H1 (cell line): ENCODE measurements around the gene COL27A1. TPM values are rescaled to one million over a fixed set of nuclear protein-coding genes. Genes with fewer than 3 reads are reported as not detected.

Experiments used
- CTCF ChIA-PET: fragments of 300-600 bp; sonication (Branson Sonifier 250); formaldehyde crosslinking; loops from one replicate; lab custom pipeline; 2021; ENCODE audit not compliant: partially characterized antibody; lab: Charles Lee
- POLR2A ChIA-PET: fragments of 300-600 bp; sonication (Branson Sonifier 250); formaldehyde crosslinking; loops from one replicate; lab custom pipeline; 2021; ENCODE audit warnings: inconsistent platforms; ENCODE audit not compliant: partially characterized antibody; lab: Charles Lee
- DNase-seq, 2 experiments: peaks; one replicate each; pipeline versions ENCODE4 v3.0.0 to v3.0.0-alpha.2; 2010 to 2022; ENCODE audit warnings: low spot score in 2 of 2, low read depth in 1 of 2, mixed read lengths in 1 of 2
- FAIRE-seq: peaks from 2 replicates; lab custom pipeline; 2011; peaks lifted over from hg19 to GRCh38; lab: Jason Lieb, UNC
- H2AFZ ChIP-seq: 2 replicates; pipeline ENCODE4 v1.8.1; 2012; ENCODE audit warnings: low read length, inconsistent platforms
- H2AK5ac ChIP-seq: 2 replicates; pipeline ENCODE4 v1.6.1; 2013; ENCODE audit warnings: low read depth, low read length
- H2BK120ac ChIP-seq: replicated peaks from 2 replicates; pipeline ENCODE3; 2013; ENCODE audit warnings: low read depth, low read length, inconsistent platforms
- H2BK12ac ChIP-seq: 2 replicates; pipeline ENCODE4 v1.6.1; 2013; ENCODE audit warnings: low read depth, low read length
- H2BK15ac ChIP-seq: 2 replicates; pipeline ENCODE4 v1.6.1; 2013; ENCODE audit warnings: low read length
- H2BK20ac ChIP-seq: 2 replicates; pipeline ENCODE4 v1.6.1; 2013; ENCODE audit warnings: low read length
- H2BK5ac ChIP-seq: 2 replicates; pipeline ENCODE4 v1.6.1; 2013; ENCODE audit warnings: low read depth, low read length
- H3K14ac ChIP-seq: 2 replicates; pipeline ENCODE4 v1.6.1; 2013; ENCODE audit warnings: inconsistent platforms; ENCODE audit not compliant: insufficient read length
- H3K18ac ChIP-seq: 2 replicates; pipeline ENCODE4 v1.6.1; 2013; ENCODE audit warnings: low read length; ENCODE audit errors: extremely low read depth
- H3K23ac ChIP-seq: 2 replicates; pipeline ENCODE4 v1.6.1; 2013; ENCODE audit warnings: inconsistent platforms; ENCODE audit not compliant: insufficient read length
- H3K23me2 ChIP-seq: 2 replicates; pipeline ENCODE4 v1.6.1; 2013; ENCODE audit warnings: low read depth, low read length
- H3K27ac ChIP-seq: 2 replicates; pipeline ENCODE4 v1.6.1; 2011; ENCODE audit warnings: low read depth, low read length, inconsistent platforms
- H3K27me3 ChIP-seq, 4 experiments: replicated peaks in 1 of 4; 1 replicate in 1 of 4; 2 replicates in 3 of 4; pipeline versions ENCODE4 v1.6.1 to v1.8.1; 2011 to 2013; ENCODE audit warnings: low read length in 3 of 4, mild to moderate bottlenecking in 3 of 4, inconsistent platforms in 2 of 4, mixed read lengths in 2 of 4, moderate library complexity in 1 of 4; ENCODE audit not compliant: control insufficient read depth in 3 of 4, insufficient read depth in 3 of 4; ENCODE audit errors: extremely low read depth in 1 of 4
- H3K36me3 ChIP-seq, 4 experiments: 2 replicates each; pipeline versions ENCODE4 v1.6.1 to v1.8.1; 2011 to 2013; ENCODE audit warnings: mild to moderate bottlenecking in 4 of 4, low read length in 3 of 4, moderate library complexity in 2 of 4, control low read depth in 1 of 4, inconsistent platforms in 1 of 4; ENCODE audit not compliant: insufficient read depth in 4 of 4, control insufficient read depth in 2 of 4
- H3K4ac ChIP-seq: replicated peaks from 2 replicates; pipeline ENCODE3; 2013; ENCODE audit warnings: low read length, low read depth, mixed read lengths, inconsistent platforms; ENCODE audit not compliant: insufficient read length
- H3K4me1 ChIP-seq, 4 experiments: replicated peaks in 1 of 4; 1 replicate in 1 of 4; 2 replicates in 3 of 4; pipeline versions ENCODE4 v1.6.1 to v1.8.1; 2011 to 2013; ENCODE audit warnings: low read length in 3 of 4, inconsistent platforms in 2 of 4, mixed read lengths in 1 of 4; ENCODE audit not compliant: insufficient read depth in 4 of 4, control insufficient read depth in 3 of 4
- H3K4me2 ChIP-seq, 2 experiments: 2 replicates each; pipeline versions ENCODE4 v1.6.1 to v1.8.1; 2011 to 2013; ENCODE audit warnings: low read depth in 2 of 2, low read length in 2 of 2, control low read depth in 1 of 2, inconsistent platforms in 1 of 2, mild to moderate bottlenecking in 1 of 2; ENCODE audit not compliant: insufficient read depth in 1 of 2
- H3K4me3 ChIP-seq, 4 experiments: fragments of 200-600, 300-600 bp in 1 of 4; sonication (generic), shearing (Covaris generic), sonication (Bioruptor Twin) in 1 of 4; 2 replicates each; pipeline versions ENCODE4 v1.5.1 to v1.8.1; 2011 to 2016; ENCODE audit warnings: low read length in 4 of 4, low read depth in 3 of 4, control low read depth in 2 of 4, inconsistent platforms in 2 of 4, mild to moderate bottlenecking in 2 of 4, mixed read lengths in 1 of 4, moderate library complexity in 1 of 4; ENCODE audit not compliant: insufficient read depth in 2 of 4; ENCODE audit errors: extremely low read depth in 1 of 4
- H3K56ac ChIP-seq: replicated peaks from 2 replicates; pipeline ENCODE3; 2013; ENCODE audit warnings: low read depth, mild to moderate bottlenecking, mixed read lengths, low read length, inconsistent platforms; ENCODE audit not compliant: insufficient read length
- H3K79me1 ChIP-seq: 2 replicates; pipeline ENCODE4 v1.6.1; 2013; ENCODE audit warnings: low read depth, low read length, control low read depth
- H3K79me2 ChIP-seq, 2 experiments: 2 replicates each; pipeline versions ENCODE4 v1.6.1 to v1.8.1; 2012 to 2013; ENCODE audit warnings: low read length in 2 of 2, mild to moderate bottlenecking in 2 of 2, inconsistent platforms in 1 of 2; ENCODE audit not compliant: insufficient read depth in 2 of 2, control insufficient read depth in 1 of 2
- H3K9ac ChIP-seq, 4 experiments: replicated peaks in 1 of 4; 1 replicate in 1 of 4; 2 replicates in 3 of 4; pipeline versions ENCODE4 v1.6.1 to v1.8.1; 2011 to 2013; ENCODE audit warnings: low read depth in 3 of 4, low read length in 3 of 4, control low read depth in 2 of 4, mild to moderate bottlenecking in 2 of 4, moderate library complexity in 2 of 4, inconsistent platforms in 1 of 4; ENCODE audit errors: extremely low read depth in 1 of 4
- H3K9me3 ChIP-seq, 2 experiments: 2 replicates each; pipeline versions ENCODE4 v1.6.1 to v1.8.1; 2012 to 2013; ENCODE audit warnings: mild to moderate bottlenecking in 2 of 2, moderate library complexity in 2 of 2, control low read depth in 1 of 2, inconsistent platforms in 1 of 2, low read depth in 1 of 2, low read length in 1 of 2, mixed read lengths in 1 of 2; ENCODE audit not compliant: insufficient read depth in 2 of 2
- H4K20me1 ChIP-seq, 2 experiments: replicated peaks in 1 of 2; 2 replicates each; pipeline versions ENCODE3 to v1.8.1; 2011 to 2013; ENCODE audit warnings: inconsistent platforms in 2 of 2, low read length in 2 of 2, mild to moderate bottlenecking in 1 of 2; ENCODE audit not compliant: insufficient read depth in 2 of 2, control insufficient read depth in 1 of 2
- H4K5ac ChIP-seq: 2 replicates; pipeline ENCODE4 v1.6.1; 2013; ENCODE audit warnings: low read length, low read depth, mixed read lengths, inconsistent platforms; ENCODE audit not compliant: insufficient read length
- H4K8ac ChIP-seq: 2 replicates; pipeline ENCODE4 v1.8.0; 2013; ENCODE audit warnings: mild to moderate bottlenecking, moderate library complexity, low read length, inconsistent platforms; ENCODE audit not compliant: insufficient read depth; ENCODE audit errors: extremely low read depth
- H4K91ac ChIP-seq: replicated peaks from 2 replicates; pipeline ENCODE3; 2013; ENCODE audit warnings: low read length, mixed read lengths, inconsistent platforms; ENCODE audit not compliant: insufficient read length
- HDAC2 ChIP-seq, 2 experiments: fragments of 300-600 bp in 1 of 2; sonication (generic) in 1 of 2; IDR thresholded peaks; 2 replicates each; pipeline ENCODE4 v1.6.1; 2011 to 2012; ENCODE audit warnings: low read depth in 2 of 2, low read length in 2 of 2, mild to moderate bottlenecking in 2 of 2, moderate library complexity in 2 of 2, borderline replicate concordance in 1 of 2, inconsistent platforms in 1 of 2
- RAD21 ChIP-seq, 2 experiments: IDR thresholded peaks in 1 of 2; conservative IDR thresholded peaks in 1 of 2; 2 replicates each; pipeline ENCODE4 v1.6.1; 2011; ENCODE audit warnings: low read depth in 2 of 2, low read length in 2 of 2, improper control_type of control experiment in 1 of 2, inconsistent platforms in 1 of 2, mild to moderate bottlenecking in 1 of 2, moderate library complexity in 1 of 2
- SIN3A ChIP-seq, 2 experiments: IDR thresholded peaks in 1 of 2; conservative IDR thresholded peaks in 1 of 2; 2 replicates each; pipeline ENCODE4 v1.6.1; 2011 to 2012; ENCODE audit warnings: low read length in 2 of 2, improper control_type of control experiment in 1 of 2, low read depth in 1 of 2, mild to moderate bottlenecking in 1 of 2
- SP4 ChIP-seq: IDR thresholded peaks from 2 replicates; pipeline ENCODE4 v1.6.1; 2012; ENCODE audit warnings: low read length, inconsistent platforms
- SRF ChIP-seq: IDR thresholded peaks from 2 replicates; pipeline ENCODE4 v1.6.1; 2011; ENCODE audit warnings: mild to moderate bottlenecking, low read depth, low read length, moderate library complexity
- SUZ12 ChIP-seq: fragments of 200-600 bp; sonication (generic); IDR thresholded peaks from 2 replicates; pipeline ENCODE4 v1.6.1; 2012; ENCODE audit warnings: mild to moderate bottlenecking, inconsistent platforms, low read length, moderate library complexity, mixed read lengths
- TAF1 ChIP-seq: IDR thresholded peaks from 2 replicates; pipeline ENCODE4 v1.6.1; 2011; ENCODE audit warnings: mild to moderate bottlenecking, low read depth, low read length
- WGBS, 2 experiments: shearing (Covaris generic) in 1 of 2; methylation state at CpG; one replicate each; pipeline versions ENCODE4 v1.1.6 to v1.1.7; 2013 to 2015; ENCODE audit warnings: low lambda C conversion rate in 2 of 2, mixed read lengths in 2 of 2, inconsistent platforms in 1 of 2, low coverage in 1 of 2, missing lambda C conversion rate in 1 of 2; ENCODE audit not compliant: insufficient replicate concordance in 2 of 2, insufficient coverage in 1 of 2, insufficient read length in 1 of 2; ENCODE audit errors: extremely low coverage in 1 of 2, missing lambda C conversion rate in 1 of 2; 5-methylcytosine and 5-hydroxymethylcytosine counted together
- long read RNA-seq, 2 experiments: library from RNA in 1 of 2; library from capped mRNA in 1 of 2; stranded (forward); transcript quantifications; one replicate each; pipeline ENCODE4 v2.0.0, GENCODE V29; 2021; ENCODE audit warnings: inconsistent platforms in 1 of 2
- polyA minus RNA-seq, 3 experiments: library from RNA; depleted of rRNA, polyadenylated mRNA; stranded (reverse); fragments of >200 nt; gene quantifications; 1 replicate in 2 of 3; 2 replicates in 1 of 3; pipeline ENCODE4 v1.2.3, GENCODE V29; 2011
- polyA plus RNA-seq, 7 experiments: library from polyadenylated mRNA; depleted of rRNA in 3 of 7; stranded (reverse) in 5 of 7; unstranded in 2 of 7; fragments of >200 nt in 5 of 7; fragments of 200-250 nt in 2 of 7; gene quantifications; 1 replicate in 5 of 7; 2 replicates in 1 of 7; 4 replicates in 1 of 7; pipeline versions ENCODE4 v1.2.1 to v1.2.3, GENCODE V29; 2011 to 2013; ENCODE audit warnings: missing spikeins in 2 of 7, mixed read lengths in 2 of 7
- total RNA-seq: library from RNA; stranded (reverse); fragmentation: NEBNext Ultra II Directional; extraction: Animal tissue kit (Norgen Biotek cat#: 25700); gene quantifications from 2 replicates; pipeline ENCODE4 v1.2.1, GENCODE V29; 2021

The COL27A1 gene
- 22.5 and 22.8 TPM in 2 replicates for total RNA-seq
- 15.1 and 26.0 TPM in 2 replicates for polyA plus RNA-seq (2011; rRNA removed)
- polyA plus RNA-seq (2011; cell fraction: cytosol; rRNA removed), result 17.3 TPM
- polyA plus RNA-seq (2011; cell fraction: nucleus; rRNA removed), result 250 TPM
- 15.6 to 20.3 TPM (median 17.3 TPM) in 4 replicates for polyA plus RNA-seq (2012, experiment 1 of 2)
- 4.8 TPM for polyA plus RNA-seq (2012, experiment 2 of 2)
- polyA plus RNA-seq (2013, experiment 1 of 2), result 17.7 TPM
- 15.1 TPM for polyA plus RNA-seq (2013, experiment 2 of 2)
- polyA minus RNA-seq (2011; rRNA and poly(A)+ RNA removed), result 12.9 and 15.0 TPM in 2 replicates
- polyA minus RNA-seq (2011; cell fraction: cytosol; rRNA and poly(A)+ RNA removed), result 7.2 TPM
- polyA minus RNA-seq (2011; cell fraction: nucleus; rRNA and poly(A)+ RNA removed), result 55.6 TPM
- long read RNA-seq, experiment 1, partial matches to known transcripts, result 1 of 7 reads
- long read RNA-seq, experiment 1, other reads (novel, unspliced or antisense), result 6 of 7 reads
- long read RNA-seq, experiment 2, result 0 reads

DNA sequence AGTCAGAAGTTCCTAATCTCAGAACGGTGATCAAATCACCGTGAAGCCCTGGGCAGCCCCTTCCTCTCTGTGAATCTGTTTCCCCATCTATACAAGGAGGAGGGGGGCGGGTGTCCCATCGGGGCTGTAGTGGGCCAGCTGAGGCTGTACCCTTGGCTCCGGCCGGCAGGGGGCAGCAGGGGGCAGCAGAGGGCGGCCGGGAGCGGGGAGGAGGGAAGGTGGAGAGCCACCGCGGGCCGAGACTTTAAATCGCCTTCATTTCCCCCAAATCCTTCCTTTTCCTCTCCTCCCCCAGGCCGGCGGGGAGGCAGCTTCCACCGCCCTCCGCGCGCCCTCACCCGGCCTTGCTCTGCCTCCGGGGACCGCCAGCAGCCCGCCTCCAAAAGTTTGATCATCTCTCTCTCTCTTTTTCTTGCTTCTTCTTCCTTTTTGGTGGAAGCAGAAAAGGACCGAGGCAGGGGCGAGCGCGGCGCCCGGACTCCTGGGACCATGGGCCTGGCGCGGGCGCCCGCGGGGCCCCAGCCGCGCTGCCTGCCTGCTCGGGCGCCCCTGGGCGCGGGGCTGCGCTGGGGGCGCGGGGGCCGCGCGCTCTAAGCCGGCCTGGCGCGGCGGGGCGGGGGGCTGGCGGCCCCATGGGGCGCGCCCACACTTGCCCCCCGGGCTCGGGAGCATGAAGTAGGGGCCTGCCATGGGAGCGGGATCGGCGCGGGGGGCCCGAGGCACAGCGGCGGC lies at the start of gene COL27A1:
Gene COL27A1 (plus strand): TSS at position 275 of the 732 bp plus-strand sequence. CDS start 414 bp downstream, at position 689.
- Histone ChIP-seq H3K79me2 (0 out of 4 replicates have a peak, but pooled peaks cover 0 to 6% of the 10 kb centered on the region in 2 experiments), H3K4ac (no peak within 1 kb of the TSS), H3K27ac (no peak within 1 kb of the TSS), H2BK120ac (peak within 1 kb of the TSS; percentile 81), H2BK20ac (peak within 1 kb of the TSS; percentile 75; the same call in 1 of the 2 replicates), H2AFZ (peak within 1 kb of the TSS; percentile 32; the same call in 1 of the 2 replicates), H3K36me3 (no peaks in the 10 kb centered on the region), H4K8ac (peak within 1 kb of the TSS; percentile 64; the same call in 1 of the 2 replicates), H4K20me1 (peaks cover 3 to 20% of the 10 kb centered on the region in 2 experiments), H3K79me1 (peaks cover 5% of the 10 kb centered on the region; the same call in 1 of the 2 replicates), H3K9me3 (no peaks in the 10 kb centered on the region), H3K9ac (peak within 1 kb of the TSS in 2 of 4 experiments; percentile 4 to 25; a peak in 2 of 7 replicates), H3K4me2 (peak within 1 kb of the TSS; percentile 100), H3K18ac (peak within 1 kb of the TSS; percentile 62), H4K5ac (no peak within 1 kb of the TSS), H2AK5ac (no peak within 1 kb of the TSS), H3K14ac (no peak within 1 kb of the TSS), H3K23me2 (peaks cover 13% of the 10 kb centered on the region), H3K4me3 (peak within 1 kb of the TSS; percentile 49 to 86 (median 70)), H3K23ac (no peak within 1 kb of the TSS), H2BK5ac (no peak within 1 kb of the TSS; the same call in 1 of the 2 replicates), H3K56ac (peak within 1 kb of the TSS; percentile 17), H3K27me3 (peaks cover 4 to 26% (median 21%) of the 10 kb centered on the region in 4 experiments), H4K91ac (peak within 1 kb of the TSS; percentile 25), H2BK15ac (peak within 1 kb of the TSS; percentile 99), H2BK12ac (peak within 1 kb of the TSS; percentile 100), H3K4me1 (peaks cover 0 to 14% (median 11%) of the 10 kb centered on the region in 4 experiments; a peak in 6 of 7 replicates)
- ChIA-PET POLR2A (interaction anchor here (0.8 to 1.5 kb wide), 5 partner anchors 9 to 73 kb away, joined by 3 to 6 read pairs (median 3); no protein-coding TSS in a partner anchor), CTCF (interaction anchor here (0.7 to 8.5 kb wide), 49 partner anchors 8 to 260 kb away, joined by 3 to 114 read pairs (median 4); partner anchors contain the start of gene KIF12)
- FAIRE-seq (no peak), DNase-seq (peak; percentile 49 to 98)
- WGBS, 2 experiments, result 1% methylated on average over 22 of the region's 63 CpGs; no CpG with 5 or more reads in 1 of the 2 experiments
- TF ChIP-seq HDAC2 (IDR thresholded peaks at IDR 0.05; ENCODE audit: borderline replicate concordance in 1 of 2, low read depth in 2 of 2, low read length in 2 of 2) (peak in 1 of 2 experiments; percentile 67; a peak in 1 of 4 replicates), SP4 (no peak), SRF (no peak), SUZ12 (no peak), TAF1 (no peak), SIN3A (conservative IDR thresholded peaks at IDR 0.05 in 1 of 2, IDR thresholded peaks at IDR 0.05 in 1 of 2; ENCODE audit: low read depth in 1 of 2, low read length in 2 of 2) (0 out of 4 replicates have a peak, but pooled peaks of 1 of the 2 experiments have one; percentile 22), RAD21 (IDR thresholded peaks at IDR 0.05 in 1 of 2, conservative IDR thresholded peaks at IDR 0.05 in 1 of 2; ENCODE audit: low read depth in 2 of 2, low read length in 2 of 2) (peak; percentile 71 to 81)
